ENCODE measurements around the gene STARD10. TPM values are rescaled to one million over a fixed set of nuclear protein-coding genes. Genes with fewer than 3 reads are reported as not detected.

Gene STARD10
- total RNA-seq, 1 donor from 2014 or later, result 38.4 TPM

DNA sequence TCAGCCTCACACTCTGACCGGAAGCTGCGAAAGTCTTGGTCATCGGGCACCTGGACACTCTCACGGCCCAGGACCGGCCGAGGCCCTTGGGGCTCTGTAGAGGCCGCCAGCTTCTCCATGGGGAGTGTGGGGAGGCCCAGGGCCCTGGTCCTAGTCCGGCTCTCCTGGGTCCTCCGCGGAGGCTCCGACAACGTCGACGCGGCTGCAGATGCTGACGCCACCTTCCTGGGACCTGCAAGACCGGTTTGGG, 12.9 kb downstream of the STARD10 start:
- peak overlapping the region; percentile 71 for H3K4me3 Mint-ChIP-seq (ENCODE audit: unreplicated experiment)
- H3K9me3 Mint-ChIP-seq (ENCODE audit: unreplicated experiment), result no peaks in the 10 kb centered on the region
- H3K36me3 ChIP-seq (ENCODE audit: insufficient read depth, low read length), result no peaks in the 10 kb centered on the region
- no peak for TF ChIP-seq EZH2 (IDR thresholded peaks at IDR 0.05; ENCODE audit: insufficient read depth, low read length)
- TF ChIP-seq, protein P1, sequence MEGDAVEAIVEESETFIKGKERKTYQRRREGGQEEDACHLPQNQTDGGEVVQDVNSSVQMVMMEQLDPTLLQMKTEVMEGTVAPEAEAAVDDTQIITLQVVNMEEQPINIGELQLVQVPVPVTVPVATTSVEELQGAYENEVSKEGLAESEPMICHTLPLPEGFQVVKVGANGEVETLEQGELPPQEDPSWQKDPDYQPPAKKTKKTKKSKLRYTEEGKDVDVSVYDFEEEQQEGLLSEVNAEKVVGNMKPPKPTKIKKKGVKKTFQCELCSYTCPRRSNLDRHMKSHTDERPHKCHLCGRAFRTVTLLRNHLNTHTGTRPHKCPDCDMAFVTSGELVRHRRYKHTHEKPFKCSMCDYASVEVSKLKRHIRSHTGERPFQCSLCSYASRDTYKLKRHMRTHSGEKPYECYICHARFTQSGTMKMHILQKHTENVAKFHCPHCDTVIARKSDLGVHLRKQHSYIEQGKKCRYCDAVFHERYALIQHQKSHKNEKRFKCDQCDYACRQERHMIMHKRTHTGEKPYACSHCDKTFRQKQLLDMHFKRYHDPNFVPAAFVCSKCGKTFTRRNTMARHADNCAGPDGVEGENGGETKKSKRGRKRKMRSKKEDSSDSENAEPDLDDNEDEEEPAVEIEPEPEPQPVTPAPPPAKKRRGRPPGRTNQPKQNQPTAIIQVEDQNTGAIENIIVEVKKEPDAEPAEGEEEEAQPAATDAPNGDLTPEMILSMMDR (IDR thresholded peaks at IDR 0.05; ENCODE audit: insufficient read depth, low read depth, low read length), result no peak
- no peaks in the 10 kb centered on the region for H3K4me1 ChIP-seq (ENCODE audit: insufficient read depth, low read length)
- no peaks in the 10 kb centered on the region for H3K79me2 ChIP-seq (ENCODE audit: insufficient read depth, low read length)
- H3K9ac ChIP-seq (ENCODE audit: low read length), result peak overlapping the region; percentile 33
- H3K4me2 ChIP-seq (ENCODE audit: low read length), result peak overlapping the region; percentile 79
- H3K4me1 Mint-ChIP-seq (ENCODE audit: low read depth, unreplicated experiment), result peaks cover 12% of the 10 kb centered on the region
- H3K4me3 ChIP-seq (ENCODE audit: insufficient read depth, low read depth, low read length), result peak overlapping the region; percentile 29
- H3K36me3 Mint-ChIP-seq (ENCODE audit: low read depth, unreplicated experiment), result peaks cover 8% of the 10 kb centered on the region
- H3K9me3 ChIP-seq (ENCODE audit: insufficient read depth, low read depth, low read length), result no peaks in the 10 kb centered on the region
- H3K27ac ChIP-seq (ENCODE audit: low read depth, low read length), result no peak overlapping the region
- no peaks in the 10 kb centered on the region for H3K27me3 ChIP-seq (ENCODE audit: insufficient read depth, low read length)
- H3K27ac Mint-ChIP-seq (ENCODE audit: unreplicated experiment), result no peak overlapping the region
- H3K27me3 Mint-ChIP-seq (ENCODE audit: low read depth, unreplicated experiment), result peaks cover 5% of the 10 kb centered on the region
- H4K20me1 ChIP-seq (ENCODE audit: insufficient read depth, low read length), result peaks cover 8% of the 10 kb centered on the region
- H2AFZ ChIP-seq (ENCODE audit: low read depth, low read length), result peak overlapping the region; percentile 32
- FAIRE-seq, result no peak
- DNase-seq (ENCODE audit: low read depth), result no peak

DNA sequence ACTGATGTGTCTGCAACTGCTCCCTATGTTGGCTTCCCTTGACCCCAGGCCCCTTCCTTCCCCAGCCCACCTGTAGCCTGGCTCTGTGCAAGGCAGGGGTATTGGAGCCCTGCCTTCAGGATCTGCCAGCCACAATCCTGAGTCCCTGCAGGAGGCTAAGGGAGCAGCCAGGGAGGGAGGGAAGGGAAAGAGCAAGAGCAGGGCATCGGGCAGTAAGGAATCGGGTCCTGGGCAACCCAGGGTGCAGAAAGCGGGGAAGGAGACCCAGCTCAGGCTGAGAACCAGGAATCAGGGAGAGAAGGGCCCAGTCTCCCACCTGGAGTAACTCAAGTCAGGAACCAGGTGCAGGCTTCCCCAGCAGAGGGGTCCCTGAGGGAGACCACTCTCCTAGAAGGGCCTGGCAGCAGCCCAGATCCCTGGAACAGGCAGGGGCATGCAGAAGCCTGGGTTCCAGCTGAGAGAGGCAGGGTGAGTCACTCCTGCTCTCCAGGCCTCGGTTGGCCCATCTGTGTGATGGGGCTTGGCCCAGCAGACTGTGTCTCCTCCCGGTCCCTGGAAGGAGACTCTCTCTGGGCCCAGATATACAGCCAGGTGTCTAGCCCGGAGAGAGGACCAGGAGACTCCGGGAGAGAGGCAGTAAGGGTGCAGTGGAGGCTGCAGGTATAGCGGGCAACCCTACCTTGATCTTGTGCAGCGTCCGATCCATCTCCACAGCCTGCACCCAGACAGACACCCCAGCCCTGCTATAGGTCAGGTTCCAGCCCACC, 13.4 kb downstream of the STARD10 start:
- FAIRE-seq, result no peak
- DNase-seq (ENCODE audit: low read depth), result no peak
- Mint-ChIP-seq H3K4me3 (ENCODE audit: unreplicated experiment) (peak overlapping the region; percentile 71), H3K9me3 (ENCODE audit: unreplicated experiment) (no peaks in the 10 kb centered on the region), H3K36me3 (ENCODE audit: low read depth, unreplicated experiment) (peaks cover 8% of the 10 kb centered on the region), H3K27me3 (ENCODE audit: low read depth, unreplicated experiment) (peaks cover 5% of the 10 kb centered on the region), H3K27ac (ENCODE audit: unreplicated experiment) (no peak overlapping the region), H3K4me1 (ENCODE audit: low read depth, unreplicated experiment) (peaks cover 12% of the 10 kb centered on the region)
- Histone ChIP-seq H3K4me1 (ENCODE audit: insufficient read depth, low read length) (no peaks in the 10 kb centered on the region), H3K27me3 (ENCODE audit: insufficient read depth, low read length) (no peaks in the 10 kb centered on the region), H3K4me3 (ENCODE audit: insufficient read depth, low read depth, low read length) (peak overlapping the region; percentile 29), H4K20me1 (ENCODE audit: insufficient read depth, low read length) (peaks cover 8% of the 10 kb centered on the region), H3K79me2 (ENCODE audit: insufficient read depth, low read length) (no peaks in the 10 kb centered on the region), H3K4me2 (ENCODE audit: low read length) (peak overlapping the region; percentile 79), H3K36me3 (ENCODE audit: insufficient read depth, low read length) (no peaks in the 10 kb centered on the region), H3K9ac (ENCODE audit: low read length) (peak overlapping the region; percentile 33), H3K27ac (ENCODE audit: low read depth, low read length) (no peak overlapping the region), H2AFZ (ENCODE audit: low read depth, low read length) (peak overlapping the region; percentile 32), H3K9me3 (ENCODE audit: insufficient read depth, low read depth, low read length) (no peaks in the 10 kb centered on the region)
- TF ChIP-seq EZH2 (IDR thresholded peaks at IDR 0.05; ENCODE audit: insufficient read depth, low read length), result no peak
- TF ChIP-seq, protein P1 (IDR thresholded peaks at IDR 0.05; ENCODE audit: insufficient read depth, low read depth, low read length), result no peak

DNA sequence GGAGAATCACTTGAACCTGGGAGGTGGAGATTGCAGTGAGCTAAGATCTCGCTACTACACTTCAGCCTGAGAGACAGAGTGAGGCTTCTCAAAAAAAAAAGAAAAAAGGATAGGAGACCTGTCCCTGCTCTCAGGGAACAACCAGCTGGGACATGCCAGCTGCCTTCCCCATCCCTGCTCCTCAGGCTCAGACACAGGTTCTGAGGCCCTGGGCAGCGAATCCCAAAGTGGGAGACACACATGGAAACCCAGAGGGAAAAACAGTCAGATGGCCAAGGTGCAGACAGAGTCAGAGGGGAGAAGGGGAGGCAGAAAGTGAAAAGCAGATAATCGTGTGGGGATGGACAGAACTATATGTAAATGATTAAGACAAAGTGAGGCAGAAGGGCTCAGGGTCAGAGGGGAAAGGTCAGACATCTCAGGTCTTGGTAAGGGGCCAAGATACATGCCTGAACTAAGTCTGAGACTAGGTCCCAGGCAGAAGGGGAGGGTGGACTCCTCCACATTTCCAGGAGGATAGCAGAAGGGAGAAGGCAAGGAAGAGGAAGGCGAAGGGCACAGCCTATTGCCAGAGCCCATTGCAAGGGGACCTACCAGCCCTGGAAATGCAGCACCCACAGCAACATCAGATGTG, 14.2 kb downstream of the STARD10 start:
- peaks cover 12% of the 10 kb centered on the region for H3K4me1 Mint-ChIP-seq (ENCODE audit: low read depth, unreplicated experiment)
- no peak overlapping the region for H3K9ac ChIP-seq (ENCODE audit: low read length)
- H4K20me1 ChIP-seq (ENCODE audit: insufficient read depth, low read length), result peaks cover 8% of the 10 kb centered on the region
- no peaks in the 10 kb centered on the region for H3K79me2 ChIP-seq (ENCODE audit: insufficient read depth, low read length)
- H3K36me3 ChIP-seq (ENCODE audit: insufficient read depth, low read length), result no peaks in the 10 kb centered on the region
- no peaks in the 10 kb centered on the region for H3K9me3 ChIP-seq (ENCODE audit: insufficient read depth, low read depth, low read length)
- no peak overlapping the region for H3K27ac Mint-ChIP-seq (ENCODE audit: unreplicated experiment)
- H3K4me3 Mint-ChIP-seq (ENCODE audit: unreplicated experiment), result peak overlapping the region; percentile 34
- H3K4me2 ChIP-seq (ENCODE audit: low read length), result no peak overlapping the region
- no peaks in the 10 kb centered on the region for H3K27me3 ChIP-seq (ENCODE audit: insufficient read depth, low read length)
- peaks cover 8% of the 10 kb centered on the region for H3K36me3 Mint-ChIP-seq (ENCODE audit: low read depth, unreplicated experiment)
- H3K4me3 ChIP-seq (ENCODE audit: insufficient read depth, low read depth, low read length), result no peak overlapping the region
- no peak for TF ChIP-seq EZH2 (IDR thresholded peaks at IDR 0.05; ENCODE audit: insufficient read depth, low read length)
- TF ChIP-seq, protein P1 (IDR thresholded peaks at IDR 0.05; ENCODE audit: insufficient read depth, low read depth, low read length), result no peak
- no peak for FAIRE-seq
- no peak overlapping the region for H3K27ac ChIP-seq (ENCODE audit: low read depth, low read length)
- no peaks in the 10 kb centered on the region for H3K9me3 Mint-ChIP-seq (ENCODE audit: unreplicated experiment)
- DNase-seq (ENCODE audit: low read depth), result no peak
- H2AFZ ChIP-seq (ENCODE audit: low read depth, low read length), result no peak overlapping the region
- H3K27me3 Mint-ChIP-seq (ENCODE audit: low read depth, unreplicated experiment), result peaks cover 7% of the 10 kb centered on the region
- H3K4me1 ChIP-seq (ENCODE audit: insufficient read depth, low read length), result no peaks in the 10 kb centered on the region

Measured in astrocyte (in vitro differentiated cells and primary cell).